Nephron (organoid): ENCODE results near the gene GTF3C4.

Experiments
- H3K27ac Mint-ChIP-seq, 3 experiments: 2 replicates each; pipeline ENCODE4 v1.8.0; 2020; ENCODE audit warnings: mixed read lengths in 3 of 3, mild to moderate bottlenecking in 2 of 3, moderate library complexity in 1 of 3
- H3K27me3 Mint-ChIP-seq: 2 replicates; pipeline ENCODE4 v1.8.0; 2021; ENCODE audit warnings: low read depth, mild to moderate bottlenecking, moderate library complexity, mixed read lengths
- H3K36me3 Mint-ChIP-seq: 2 replicates; pipeline ENCODE4 v1.8.0; 2020; ENCODE audit warnings: low read depth, mixed read lengths
- H3K4me1 Mint-ChIP-seq: 2 replicates; pipeline ENCODE4 v1.8.0; 2020; ENCODE audit warnings: mixed read lengths
- H3K4me3 Mint-ChIP-seq, 3 experiments: 2 replicates each; pipeline ENCODE4 v1.8.0; 2020; ENCODE audit warnings: mild to moderate bottlenecking in 3 of 3, mixed read lengths in 3 of 3, moderate library complexity in 2 of 3
- H3K9me3 Mint-ChIP-seq: 2 replicates; pipeline ENCODE4 v1.8.0; 2020; ENCODE audit warnings: mixed read lengths
- CTCF ChIP-seq, 3 experiments: fragments of 200-600 bp; sonication (generic); IDR thresholded peaks; one replicate each; pipeline ENCODE4 v1.5.0; 2021; ENCODE audit warnings: antibody characterized with exemption in 3 of 3; ENCODE audit not compliant: unreplicated experiment in 3 of 3

GTF3C4 gene

GRCh38 chr9:132672413-132672690, 2.1 kb downstream of the GTF3C4 start:
- Mint-ChIP-seq H3K4me3 (peak overlapping the region; percentile 91 to 98 (median 93)), H3K9me3 (no peaks in the 10 kb centered on the region), H3K4me1 (peaks cover 32% of the 10 kb centered on the region), H3K27ac (peak overlapping the region in 2 of 3 experiments; percentile 5 to 47), H3K27me3 (no peaks in the 10 kb centered on the region), H3K36me3 (peaks cover 16% of the 10 kb centered on the region)
- no peak for TF ChIP-seq CTCF (IDR thresholded peaks at IDR 0.05; ENCODE audit: unreplicated experiment in 3 of 3)

GRCh38 chr9:132673355-132673754, 3.1 kb downstream of the GTF3C4 start:
- peaks cover 23% of the 10 kb centered on the region for H3K4me1 Mint-ChIP-seq
- peak overlapping the region; percentile 77 to 84 (median 77) for H3K4me3 Mint-ChIP-seq
- H3K9me3 Mint-ChIP-seq, result no peaks in the 10 kb centered on the region
- peak overlapping the region; percentile 26 to 74 (median 62) for H3K27ac Mint-ChIP-seq
- H3K36me3 Mint-ChIP-seq, result peaks cover 26% of the 10 kb centered on the region
- TF ChIP-seq CTCF (IDR thresholded peaks at IDR 0.05; ENCODE audit: unreplicated experiment in 3 of 3), result peak; percentile 22 to 39 (median 37)
- no peaks in the 10 kb centered on the region for H3K27me3 Mint-ChIP-seq

GRCh38 chr9:132674485-132674884, 4.2 kb downstream of the GTF3C4 start:
- peak overlapping the region in 1 of 3 experiments; percentile 49 for H3K4me3 Mint-ChIP-seq
- H3K9me3 Mint-ChIP-seq, result no peaks in the 10 kb centered on the region
- peaks cover 37% of the 10 kb centered on the region for H3K36me3 Mint-ChIP-seq
- no peak overlapping the region for H3K27ac Mint-ChIP-seq
- H3K4me1 Mint-ChIP-seq, result peaks cover 23% of the 10 kb centered on the region
- no peak for TF ChIP-seq CTCF (IDR thresholded peaks at IDR 0.05; ENCODE audit: unreplicated experiment in 3 of 3)
- H3K27me3 Mint-ChIP-seq, result no peaks in the 10 kb centered on the region

GRCh38 chr9:132677976-132678375, 7.7 kb downstream of the GTF3C4 start:
- H3K4me3 Mint-ChIP-seq, result no peak overlapping the region
- H3K36me3 Mint-ChIP-seq, result peaks cover 55% of the 10 kb centered on the region
- no peak for TF ChIP-seq CTCF (IDR thresholded peaks at IDR 0.05; ENCODE audit: unreplicated experiment in 3 of 3)
- no peaks in the 10 kb centered on the region for H3K9me3 Mint-ChIP-seq
- no peaks in the 10 kb centered on the region for H3K27me3 Mint-ChIP-seq
- peaks cover 7% of the 10 kb centered on the region for H3K4me1 Mint-ChIP-seq
- H3K27ac Mint-ChIP-seq, result no peak overlapping the region

GRCh38 chr9:132679946-132680625, 9.8 kb downstream of the GTF3C4 start:
- TF ChIP-seq CTCF (IDR thresholded peaks at IDR 0.05; ENCODE audit: unreplicated experiment in 3 of 3), result no peak
- Mint-ChIP-seq H3K9me3 (no peaks in the 10 kb centered on the region), H3K4me1 (no peaks in the 10 kb centered on the region), H3K27me3 (no peaks in the 10 kb centered on the region), H3K36me3 (peaks cover 59% of the 10 kb centered on the region), H3K4me3 (no peak overlapping the region), H3K27ac (no peak overlapping the region)

- Mint-ChIP-seq H3K27me3 (no peaks in the 10 kb centered on the region), H3K9me3 (no peaks in the 10 kb centered on the region), H3K4me1 (no peaks in the 10 kb centered on the region), H3K36me3 (peaks cover 74% of the 10 kb centered on the region), H3K27ac (no peak overlapping the region), H3K4me3 (no peak overlapping the region)
- TF ChIP-seq CTCF (IDR thresholded peaks at IDR 0.05; ENCODE audit: unreplicated experiment in 3 of 3), result no peak
Measured at GRCh38 chr9:132681561-132681960, 11.3 kb downstream of the GTF3C4 start.
